Measurements from ENCODE around the gene CAV1. TPM values are rescaled to one million over a fixed set of nuclear protein-coding genes. Genes with fewer than 3 reads are reported as not detected.

Gene CAV1
- total and polyA plus RNA-seq, 3 donors from 2014 or later, result 33.1 to 84.2 (median 39.9) TPM

- Histone ChIP-seq H3K4me3 (no peak overlapping the region), H3K9me3 (no peaks in the 10 kb centered on the region), H3K4me1 (peaks cover 11% of the 10 kb centered on the region), H3K27ac (peak overlapping the region in 1 of 2 donors; percentile 93), H3K36me3 (ENCODE audit: low read depth, missing control alignments) (no peaks in the 10 kb centered on the region), H3K27me3 (no peaks in the 10 kb centered on the region)
- no peak for TF ChIP-seq CTCF (IDR thresholded peaks at IDR 0.05)
- no peak for TF ChIP-seq POLR2A (IDR thresholded peaks at IDR 0.05)
- intact Hi-C loops (cut with DNase I; ENCODE audit: low total_unique reads), result no loop called here
- no peak for DNase-seq
These were observed 21.0 kb upstream of the CAV1 start for GRCh38 chr7:116503835-116504234.

- H3K4me1 ChIP-seq, result peaks cover 11% of the 10 kb centered on the region
- H3K36me3 ChIP-seq (ENCODE audit: low read depth, missing control alignments), result no peaks in the 10 kb centered on the region
- no peak for DNase-seq
- no peaks in the 10 kb centered on the region for H3K9me3 ChIP-seq
- intact Hi-C loops (cut with DNase I; ENCODE audit: low total_unique reads), result no loop called here
- 46 to 47% methylated on average over 2 of the region's 2 CpGs for WGBS, 2 donors
- no peaks in the 10 kb centered on the region for H3K27me3 ChIP-seq
- TF ChIP-seq POLR2A (IDR thresholded peaks at IDR 0.05) (no peak), CTCF (IDR thresholded peaks at IDR 0.05) (no peak)
- peak overlapping the region in 1 of 2 donors; percentile 28 for H3K27ac ChIP-seq
- no peak overlapping the region for H3K4me3 ChIP-seq
These were observed 19.6 kb upstream of the CAV1 start for GRCh38 chr7:116505278-116505677.

GRCh38 chr7:116505823-116506222 is 19.0 kb upstream of the CAV1 start:
- H3K9me3 ChIP-seq, result no peaks in the 10 kb centered on the region
- no peaks in the 10 kb centered on the region for H3K27me3 ChIP-seq
- no peaks in the 10 kb centered on the region for H3K36me3 ChIP-seq (ENCODE audit: low read depth, missing control alignments)
- H3K27ac ChIP-seq, result peak overlapping the region in 1 of 2 donors; percentile 28
- intact Hi-C loops (cut with DNase I; ENCODE audit: low total_unique reads), result no loop called here
- peaks cover 11% of the 10 kb centered on the region for H3K4me1 ChIP-seq
- no peak for DNase-seq
- WGBS, 2 donors, result 64 to 67% methylated on average over 3 of the region's 3 CpGs
- H3K4me3 ChIP-seq, result no peak overlapping the region
- TF ChIP-seq POLR2A (IDR thresholded peaks at IDR 0.05) (no peak), CTCF (IDR thresholded peaks at IDR 0.05) (no peak)

GRCh38 chr7:116509982-116510579 is 14.8 kb upstream of the CAV1 start:
- no peaks in the 10 kb centered on the region for H3K27me3 ChIP-seq
- TF ChIP-seq CTCF (IDR thresholded peaks at IDR 0.05), result no peak
- no peak for TF ChIP-seq POLR2A (IDR thresholded peaks at IDR 0.05)
- H3K4me1 ChIP-seq, result no peaks in the 10 kb centered on the region
- 74 to 81% methylated on average over 7 of the region's 7 CpGs for WGBS, 2 donors
- no peaks in the 10 kb centered on the region for H3K36me3 ChIP-seq (ENCODE audit: low read depth, missing control alignments)
- intact Hi-C loops (cut with DNase I; ENCODE audit: low total_unique reads), result no loop called here
- no peaks in the 10 kb centered on the region for H3K9me3 ChIP-seq
- no peak overlapping the region for H3K27ac ChIP-seq
- no peak for DNase-seq
- H3K4me3 ChIP-seq, result no peak overlapping the region

GRCh38 chr7:116510795-116511194 is 14.0 kb upstream of the CAV1 start:
- intact Hi-C loops (cut with DNase I; ENCODE audit: low total_unique reads), result no loop called here
- no peak for DNase-seq
- no peaks in the 10 kb centered on the region for H3K4me1 ChIP-seq

More at GRCh38 chr7:116510795-116511194, 14.0 kb upstream of the CAV1 start:
- Histone ChIP-seq H3K36me3 (ENCODE audit: low read depth, missing control alignments) (no peaks in the 10 kb centered on the region), H3K27me3 (no peaks in the 10 kb centered on the region), H3K9me3 (no peaks in the 10 kb centered on the region), H3K27ac (peak overlapping the region in 1 of 2 donors; percentile 37), H3K4me3 (no peak overlapping the region)
- TF ChIP-seq CTCF (IDR thresholded peaks at IDR 0.05) (no peak), POLR2A (IDR thresholded peaks at IDR 0.05) (no peak)

All from testis (tissue), 3 donors.